ENCODE measurements around the gene MYL5.

DNA sequence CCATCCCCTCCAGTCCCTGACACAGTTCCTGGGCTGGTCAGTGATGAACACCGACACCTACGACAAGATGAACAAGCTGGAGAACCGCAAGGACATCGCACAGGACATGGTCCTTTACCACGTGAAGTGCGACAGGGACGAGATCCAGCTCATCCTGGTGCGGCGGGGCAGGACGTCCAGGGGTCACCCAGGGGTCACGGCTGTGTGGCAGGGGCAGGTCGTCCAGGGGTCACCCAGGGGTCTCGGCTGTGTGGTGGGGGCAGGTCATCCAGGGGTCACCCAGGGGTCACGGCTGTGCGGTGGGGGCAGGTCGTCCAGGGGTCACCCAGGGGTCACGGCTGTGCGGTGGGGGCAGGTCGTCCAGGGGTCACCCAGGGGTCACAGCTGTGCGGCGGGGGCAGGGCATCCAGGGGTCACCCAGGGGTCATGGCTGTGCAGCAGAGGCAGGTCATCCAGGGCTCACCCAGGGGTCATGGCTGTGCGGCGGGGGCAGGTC is 17.0 kb upstream of the MYL5 start:
- TF ChIP-seq EZH2 (IDR thresholded peaks at IDR 0.05; ENCODE audit: insufficient read depth, low read length), result no peak
- TF ChIP-seq CTCF (IDR thresholded peaks at IDR 0.05; ENCODE audit: insufficient read depth, low read depth, low read length), result no peak
